Upper lobe of left lung (tissue), 6 donors: ENCODE data around the gene ATP9B. TPM values are rescaled to one million over a fixed set of nuclear protein-coding genes. Genes with fewer than 3 reads are reported as not detected.
A peak's percentile ranks its signal among the peaks of the same experiment; 100 is the strongest.

Experiments
- ATAC-seq, 2 donors: fragments of 200-7000 bp; cut with Tn5 transposase; one replicate each; pipeline ENCODE4 v1.9.1; 2022; ENCODE audit warnings: mild to moderate bottlenecking in 2 of 2, moderate library complexity in 2 of 2; ENCODE audit not compliant: low FRiP score in 2 of 2
- DNase-seq, 2 donors: peaks; one replicate each; pipeline ENCODE4 v3.0.0-alpha.2; 2019 to 2020
- H3K27ac ChIP-seq, 4 donors: fragments of 200-600 bp; sonication (generic); one replicate each; pipeline ENCODE4 v1.5.1; 2016 to 2019
- H3K27me3 ChIP-seq, 4 donors: fragments of 200-600 bp; sonication (generic); one replicate each; pipeline ENCODE4 v1.5.1; 2017 to 2019
- H3K36me3 ChIP-seq, 4 donors: fragments of 200-600 bp; sonication (generic); one replicate each; pipeline ENCODE4 v1.5.1; 2016 to 2019
- H3K4me1 ChIP-seq, 4 donors: fragments of 200-600 bp; sonication (generic); one replicate each; pipeline ENCODE4 v1.5.1; 2018 to 2019
- H3K4me3 ChIP-seq, 4 donors: fragments of 200-600 bp; sonication (generic); one replicate each; pipeline ENCODE4 v1.5.1; 2017 to 2019; ENCODE audit warnings: mild to moderate bottlenecking in 2 of 4, moderate library complexity in 1 of 4
- H3K9me3 ChIP-seq, 4 donors: fragments of 200-600 bp; sonication (generic); one replicate each; pipeline ENCODE4 v1.5.1; 2018 to 2019
- EP300 ChIP-seq, 4 donors: sonication (generic); formaldehyde crosslinking; IDR thresholded peaks; one replicate each; pipeline ENCODE4 v1.5.1; 2017; ENCODE audit warnings: antibody characterized with exemption in 4 of 4, control low read depth in 2 of 4
- POLR2A ChIP-seq, 4 donors: fragments of 450-650 bp; IDR thresholded peaks; one replicate each; pipeline ENCODE4 v1.5.1; 2016 to 2017; ENCODE audit warnings: antibody characterized with exemption in 4 of 4, mild to moderate bottlenecking in 2 of 4
- POLR2AphosphoS5 ChIP-seq, 2 donors: sonication (generic); formaldehyde crosslinking; IDR thresholded peaks; one replicate each; pipeline ENCODE4 v1.5.1; 2017; ENCODE audit warnings: antibody characterized with exemption in 2 of 2
- WGBS, 2 donors: methylation state at CpG; one replicate each; pipeline ENCODE4 v1.1.5; 2017 to 2018; 5-methylcytosine and 5-hydroxymethylcytosine counted together
- total RNA-seq, 6 donors: library from RNA; depleted of rRNA in 4 of 6; stranded (reverse); fragments of >200 nt in 4 of 6; gene quantifications; one replicate each; pipeline versions ENCODE4 v1.1.0 to v1.2.1, GENCODE V29; 2016 to 2021
- TF ChIP-seq, protein P1 (sequence below), 6 experiments: fragments of 450-650 bp in 4 of 6; fragments of 200-600 bp in 2 of 6; sonication (generic) in 2 of 6; IDR thresholded peaks; one replicate each; pipeline ENCODE4 v1.5.1; 2016 to 2019; ENCODE audit warnings: antibody characterized with exemption in 6 of 6
- donor health status: DM: no; HTN: no; CAD: no; lungs with moderate emphysema.
- donor health status: DM: no; HTN: yes; CAD: no; lungs with severe emphysema.

Gene ATP9B
- total RNA-seq, 6 donors from 2014 or later = 29.8 to 124 (median 49.2) TPM

DNA sequence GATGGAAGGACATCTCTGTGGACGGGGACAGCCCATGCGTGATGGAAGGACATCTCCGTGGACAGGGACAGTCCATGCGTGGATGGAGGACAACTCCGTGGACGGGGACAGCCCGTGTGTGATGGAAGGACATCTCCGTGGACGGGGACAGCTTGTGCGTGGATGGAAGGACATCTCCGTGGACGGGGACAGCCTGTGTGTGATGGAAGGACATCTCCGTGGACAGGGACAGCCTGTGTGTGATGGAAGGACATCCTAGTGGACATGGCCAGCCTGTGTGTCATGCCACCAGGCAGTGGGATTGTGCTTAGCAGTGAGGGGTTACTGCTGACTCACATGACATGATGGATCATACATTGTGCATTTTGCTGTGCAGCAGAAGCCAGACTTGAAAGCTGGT is 296.5 kb downstream of the ATP9B start:
- Histone ChIP-seq H3K4me1 (peaks cover 0 to 12% (median 3%) of the 10 kb centered on the region in 4 donors), H3K9me3 (no peaks in the 10 kb centered on the region), H3K27ac (no peak overlapping the region), H3K4me3 (no peak overlapping the region), H3K27me3 (no peaks in the 10 kb centered on the region), H3K36me3 (peaks cover 6 to 30% (median 12%) of the 10 kb centered on the region in 4 donors)
- TF ChIP-seq EP300 (IDR thresholded peaks at IDR 0.05) (no peak), POLR2A (IDR thresholded peaks at IDR 0.05) (no peak), POLR2AphosphoS5 (IDR thresholded peaks at IDR 0.05) (no peak)
- TF ChIP-seq, protein P1, sequence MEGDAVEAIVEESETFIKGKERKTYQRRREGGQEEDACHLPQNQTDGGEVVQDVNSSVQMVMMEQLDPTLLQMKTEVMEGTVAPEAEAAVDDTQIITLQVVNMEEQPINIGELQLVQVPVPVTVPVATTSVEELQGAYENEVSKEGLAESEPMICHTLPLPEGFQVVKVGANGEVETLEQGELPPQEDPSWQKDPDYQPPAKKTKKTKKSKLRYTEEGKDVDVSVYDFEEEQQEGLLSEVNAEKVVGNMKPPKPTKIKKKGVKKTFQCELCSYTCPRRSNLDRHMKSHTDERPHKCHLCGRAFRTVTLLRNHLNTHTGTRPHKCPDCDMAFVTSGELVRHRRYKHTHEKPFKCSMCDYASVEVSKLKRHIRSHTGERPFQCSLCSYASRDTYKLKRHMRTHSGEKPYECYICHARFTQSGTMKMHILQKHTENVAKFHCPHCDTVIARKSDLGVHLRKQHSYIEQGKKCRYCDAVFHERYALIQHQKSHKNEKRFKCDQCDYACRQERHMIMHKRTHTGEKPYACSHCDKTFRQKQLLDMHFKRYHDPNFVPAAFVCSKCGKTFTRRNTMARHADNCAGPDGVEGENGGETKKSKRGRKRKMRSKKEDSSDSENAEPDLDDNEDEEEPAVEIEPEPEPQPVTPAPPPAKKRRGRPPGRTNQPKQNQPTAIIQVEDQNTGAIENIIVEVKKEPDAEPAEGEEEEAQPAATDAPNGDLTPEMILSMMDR (IDR thresholded peaks at IDR 0.05) = no peak
- ATAC-seq (peak; percentile 15 to 26), DNase-seq (no peak)
- 95 to 96% methylated on average over 13 of the region's 13 CpGs for WGBS, 2 donors

DNA sequence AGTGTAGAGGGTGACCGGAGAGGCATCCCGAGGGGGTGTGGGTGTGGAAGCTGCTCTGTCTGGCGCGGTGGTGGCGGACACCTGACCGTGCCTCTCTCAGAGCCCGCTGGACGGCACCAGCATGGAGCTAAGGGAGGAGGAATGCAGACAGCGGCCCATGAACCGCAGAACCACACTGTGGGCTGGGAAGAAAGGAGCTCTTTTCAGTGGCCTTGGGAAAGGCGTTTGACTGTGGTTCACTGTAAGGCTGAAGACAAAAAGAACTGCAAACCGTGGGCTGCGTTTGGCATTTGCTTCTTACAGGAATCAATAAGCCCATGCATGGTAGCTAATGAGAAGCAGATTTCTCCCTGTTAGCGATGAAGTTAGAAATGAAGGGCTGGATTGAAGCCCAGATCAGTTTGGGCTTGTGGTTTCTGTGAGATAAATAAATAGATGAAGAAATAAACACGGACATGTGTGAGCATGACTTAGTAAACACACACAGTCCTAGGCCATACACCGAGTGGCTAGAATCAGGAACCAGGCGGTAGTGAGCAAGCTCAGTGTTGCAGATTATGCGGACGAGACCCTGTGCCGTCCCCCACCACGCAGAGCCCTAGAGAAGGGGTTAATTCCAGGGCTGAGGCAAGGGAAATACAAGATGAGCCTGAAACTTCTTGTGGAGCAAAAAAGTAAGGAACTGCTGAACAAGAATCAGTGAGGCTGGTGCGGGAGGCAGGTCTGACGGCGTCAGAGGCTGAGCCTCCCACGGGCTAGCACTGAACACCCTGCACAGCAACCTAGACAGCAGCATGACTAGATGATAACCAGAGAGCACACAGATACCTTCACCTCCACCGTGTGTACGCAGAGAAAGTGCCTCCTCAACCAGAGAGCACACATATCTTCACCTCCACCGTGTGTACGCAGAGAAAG is 297.2 kb downstream of the ATP9B start:
- H3K4me1 ChIP-seq = peaks cover 0 to 12% (median 3%) of the 10 kb centered on the region in 4 donors
- ATAC-seq (peak; percentile 17 to 59), DNase-seq (no peak)
- TF ChIP-seq, protein P1 (IDR thresholded peaks at IDR 0.05) = no peak
- peaks cover 0 to 23% (median 5%) of the 10 kb centered on the region in 4 donors for H3K36me3 ChIP-seq
- H3K27ac ChIP-seq = no peak overlapping the region
- H3K27me3 ChIP-seq = no peaks in the 10 kb centered on the region
- no peaks in the 10 kb centered on the region for H3K9me3 ChIP-seq
- H3K4me3 ChIP-seq = no peak overlapping the region
- 84 to 87% methylated on average over 28 to 29 of the region's 29 CpGs for WGBS, 2 donors

DNA sequence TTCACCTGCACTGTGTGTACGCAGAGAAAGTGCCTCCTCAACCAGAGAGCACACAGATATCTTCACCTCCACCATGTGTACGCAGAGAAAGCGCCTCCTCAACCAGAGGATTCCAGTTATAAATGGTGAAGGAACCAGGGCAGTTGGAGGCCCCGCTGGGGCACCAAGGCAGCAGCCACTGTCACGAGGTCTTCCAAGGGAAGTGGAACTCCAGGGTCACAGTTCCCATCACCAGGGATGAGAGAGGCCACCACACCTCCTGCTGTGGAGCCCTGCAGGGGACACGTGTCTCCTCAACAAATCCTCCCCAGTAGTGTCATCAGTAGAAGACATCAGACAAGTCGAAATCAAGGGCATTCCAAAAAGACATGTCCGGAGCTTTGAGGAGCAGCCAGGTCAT is 298.3 kb downstream of the ATP9B start:
- H3K4me3 ChIP-seq = no peak overlapping the region
- peaks cover 0 to 12% (median 3%) of the 10 kb centered on the region in 4 donors for H3K4me1 ChIP-seq
- ATAC-seq = no peak
- no peaks in the 10 kb centered on the region for H3K27me3 ChIP-seq
- no peaks in the 10 kb centered on the region for H3K9me3 ChIP-seq
- no peak for DNase-seq
- no peak overlapping the region for H3K27ac ChIP-seq
- H3K36me3 ChIP-seq = peaks cover 0 to 18% (median 2%) of the 10 kb centered on the region in 4 donors
- TF ChIP-seq, protein P1 (IDR thresholded peaks at IDR 0.05) = no peak
- TF ChIP-seq POLR2AphosphoS5 (IDR thresholded peaks at IDR 0.05) (no peak), POLR2A (IDR thresholded peaks at IDR 0.05) (no peak), EP300 (IDR thresholded peaks at IDR 0.05) (no peak)
- 92 to 94% methylated on average over 5 to 8 of the region's 8 CpGs for WGBS, 2 donors

DNA sequence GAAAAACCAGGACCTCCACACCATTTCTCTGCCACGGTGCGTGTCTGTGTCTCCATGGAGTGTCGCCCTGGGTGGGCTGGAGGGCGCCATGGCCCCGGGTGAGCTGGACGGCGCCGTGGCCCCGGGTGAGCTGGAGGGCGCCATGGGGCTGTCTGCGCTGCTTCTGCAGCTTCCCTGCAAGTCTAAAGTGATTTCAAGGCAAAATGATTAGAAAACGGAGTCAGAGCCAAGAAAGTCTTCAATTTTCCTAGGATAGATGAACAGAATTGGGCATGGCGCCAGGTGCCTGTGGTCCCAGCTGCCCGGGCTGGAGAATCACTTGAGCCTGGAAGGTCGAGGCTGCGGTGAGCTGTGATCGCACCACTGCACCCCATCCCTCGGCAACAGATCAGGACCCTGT is 298.8 kb downstream of the ATP9B start:
- Histone ChIP-seq H3K36me3 (peaks cover 0 to 16% (median 2%) of the 10 kb centered on the region in 4 donors), H3K4me1 (peaks cover 0 to 12% (median 3%) of the 10 kb centered on the region in 4 donors), H3K9me3 (no peaks in the 10 kb centered on the region), H3K4me3 (no peak overlapping the region), H3K27ac (no peak overlapping the region), H3K27me3 (no peaks in the 10 kb centered on the region)
- TF ChIP-seq POLR2AphosphoS5 (IDR thresholded peaks at IDR 0.05) = no peak
- TF ChIP-seq, protein P1 (IDR thresholded peaks at IDR 0.05) = no peak
- no peak for TF ChIP-seq POLR2A (IDR thresholded peaks at IDR 0.05)
- TF ChIP-seq EP300 (IDR thresholded peaks at IDR 0.05) = no peak
- DNase-seq (no peak), ATAC-seq (no peak)
- 76 to 86% methylated on average over 18 of the region's 18 CpGs for WGBS, 2 donors
